Stimulated activated CD4-positive, alpha-beta T cell treated with anti-CD3 and anti-CD28 coated beads, Interleukin-12 subunit alpha, Interleukin-12 subunit beta, amount 100 ng/mL, for 4 hours (primary cell): ENCODE data around the gene TMEM179.

Experiments used
- DNase-seq: peaks from one replicate; pipeline ENCODE4 v3.0.0-alpha.2; 2020

Gene TMEM179

GRCh38 chr14:104567141-104567956, 37.2 kb downstream of the TMEM179 start:
- DNase-seq = no peak

GRCh38 chr14:104564744-104565679, 39.6 kb downstream of the TMEM179 start:
- no peak for DNase-seq

- DNase-seq = peak; percentile 61
Measured at GRCh38 chr14:104563742-104564615, 40.6 kb downstream of the TMEM179 start.

- DNase-seq = no peak
Measured at GRCh38 chr14:104563191-104563741, 41.3 kb downstream of the TMEM179 start.

- DNase-seq = no peak
Measured at GRCh38 chr14:104562606-104563005, 42.0 kb downstream of the TMEM179 start.

GRCh38 chr14:104561632-104562495, 42.7 kb downstream of the TMEM179 start:
- no peak for DNase-seq

- no peak for DNase-seq
Measured at GRCh38 chr14:104561124-104561557, 43.4 kb downstream of the TMEM179 start.

GRCh38 chr14:104560586-104560945, 44.0 kb downstream of the TMEM179 start:
- DNase-seq = no peak

- DNase-seq = no peak
Measured at GRCh38 chr14:104559804-104560585, 44.6 kb downstream of the TMEM179 start.

- DNase-seq = no peak
Measured at GRCh38 chr14:104559028-104559803, 45.4 kb downstream of the TMEM179 start.

- DNase-seq = no peak
Measured at GRCh38 chr14:104558231-104559027, 46.1 kb downstream of the TMEM179 start.

GRCh38 chr14:104557766-104558165, 46.8 kb downstream of the TMEM179 start:
- DNase-seq = no peak

GRCh38 chr14:104557086-104557485, 47.5 kb downstream of the TMEM179 start:
- DNase-seq = no peak

GRCh38 chr14:104556256-104557021, 48.1 kb downstream of the TMEM179 start:
- no peak for DNase-seq

- no peak for DNase-seq
Measured at GRCh38 chr14:104555430-104556255, 48.9 kb downstream of the TMEM179 start.

- no peak for DNase-seq
Measured at GRCh38 chr14:104554608-104555429, 49.8 kb downstream of the TMEM179 start.
